ENCODE measurements around the gene ZNF710. TPM values are rescaled to one million over a fixed set of nuclear protein-coding genes. Genes with fewer than 3 reads are reported as not detected.

ZNF710 gene
- total and polyA plus RNA-seq, 11 donors = 2.9 to 22.4 (median 5.9) TPM

DNA sequence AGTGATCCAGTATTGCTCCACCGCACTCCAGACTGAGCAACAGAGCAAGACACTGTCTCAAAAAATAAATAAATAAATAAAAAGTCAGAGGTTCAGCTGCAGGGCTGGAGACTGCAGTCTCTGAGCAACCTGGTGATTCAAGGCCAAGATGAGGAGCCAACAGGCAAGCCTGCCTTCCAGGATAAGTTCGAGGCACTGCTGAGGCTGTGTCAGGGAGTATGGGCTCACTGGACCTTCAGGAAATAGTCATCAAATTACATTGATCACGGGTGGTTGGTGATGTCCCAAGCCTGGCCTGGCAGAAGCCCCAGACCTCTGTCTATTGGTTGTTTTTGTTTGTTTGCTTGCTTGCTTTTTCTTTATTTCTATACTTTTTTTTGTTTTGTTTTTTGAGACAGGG is 59.7 kb downstream of the ZNF710 start:
- no peaks in the 10 kb centered on the region for H3K27me3 ChIP-seq
- ATAC-seq = no peak
- DNase-seq = no peak
- TF ChIP-seq CTCF (IDR thresholded peaks at IDR 0.05) = no peak
- no peak for TF ChIP-seq POLR2A (IDR thresholded peaks at IDR 0.05)
- H3K36me3 ChIP-seq = no peaks in the 10 kb centered on the region
- H3K4me1 ChIP-seq = peaks cover 3 to 82% (median 55%) of the 10 kb centered on the region in 12 donors
- H3K9me3 ChIP-seq = no peaks in the 10 kb centered on the region
- no peak overlapping the region for H3K4me3 ChIP-seq
- intact Hi-C loops (cut with DNase I) = loop anchor here in 2 of 10 donors (5.0 to 10.0 kb wide), 2 partner anchors 56 to 298 kb away; partner anchors contain the start of gene ZNF710 (in 1 of the 2)
- 74 to 80% (median 77%) methylated on average over 3 of the region's 3 CpGs for WGBS, 4 donors
- peak overlapping the region in 4 of 12 donors; percentile 35 to 90 (median 78) for H3K27ac ChIP-seq

DNA sequence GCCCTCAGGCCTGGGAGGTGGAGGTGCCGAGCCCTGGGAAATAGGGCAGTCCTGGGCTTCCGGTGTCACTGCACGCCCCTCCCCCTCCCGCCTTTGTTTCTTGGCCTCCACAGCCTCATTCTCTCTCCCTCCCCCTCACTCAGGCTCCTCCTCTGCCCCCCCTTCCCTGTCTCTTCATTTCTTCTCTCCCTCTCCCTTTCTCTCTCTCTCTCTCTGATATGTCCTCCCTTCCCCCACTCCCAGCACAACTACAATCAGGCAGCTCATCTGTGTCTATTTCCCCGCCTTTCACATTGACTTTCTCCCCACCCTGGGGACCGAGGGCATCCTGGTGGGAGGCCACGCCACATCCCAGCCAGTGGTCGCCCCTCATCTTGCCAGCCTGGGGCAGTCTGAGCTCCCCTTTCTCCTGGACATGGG is 60.9 kb downstream of the ZNF710 start:
- WGBS, 4 donors = 56 to 65% (median 59%) methylated on average over 8 of the region's 8 CpGs
- H3K4me1 ChIP-seq = peaks cover 3 to 85% (median 56%) of the 10 kb centered on the region in 12 donors
- H3K9me3 ChIP-seq = no peaks in the 10 kb centered on the region
- peaks cover 0 to 3% (median 0%) of the 10 kb centered on the region in 9 donors for H3K36me3 ChIP-seq
- peak overlapping the region in 7 of 12 donors; percentile 10 to 90 (median 85) for H3K27ac ChIP-seq
- DNase-seq = peak in 4 of 5 donors; percentile 61 to 74 (median 69)
- intact Hi-C loops (cut with DNase I) = loop anchor here in 2 of 10 donors (5.0 to 10.0 kb wide), 2 partner anchors 57 to 300 kb away; partner anchors contain the start of gene ZNF710 (in 1 of the 2)
- ATAC-seq = peak in 2 of 4 donors; percentile 6 to 16
- TF ChIP-seq POLR2A (IDR thresholded peaks at IDR 0.05) (no peak), CTCF (IDR thresholded peaks at IDR 0.05) (no peak)
- H3K4me3 ChIP-seq = no peak overlapping the region
- H3K27me3 ChIP-seq = no peaks in the 10 kb centered on the region

DNA sequence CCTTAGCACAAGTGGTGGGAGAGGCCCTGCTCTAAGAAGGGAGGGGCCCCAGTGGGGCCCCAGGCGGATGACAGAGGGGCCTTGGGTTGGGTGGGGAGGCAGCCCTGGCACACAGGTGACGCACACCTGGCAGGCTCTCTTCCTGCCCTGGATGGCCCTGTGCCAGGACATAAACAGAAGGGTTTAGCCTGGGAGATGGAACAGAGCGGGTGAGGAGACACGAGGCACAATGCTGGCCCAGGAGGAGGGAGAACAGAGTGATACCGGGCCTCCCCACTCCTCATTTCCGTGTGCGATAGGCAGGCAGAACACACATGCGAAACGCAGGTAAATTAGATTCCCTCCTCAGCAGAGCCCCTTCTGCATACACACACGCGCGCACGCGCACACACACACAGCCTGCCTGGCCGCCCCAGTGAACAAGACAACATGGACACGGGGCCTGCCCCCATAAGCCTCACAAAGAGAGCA is 61.4 kb downstream of the ZNF710 start:
- TF ChIP-seq CTCF (IDR thresholded peaks at IDR 0.05) = no peak
- no peak for TF ChIP-seq POLR2A (IDR thresholded peaks at IDR 0.05)
- 81 to 87% (median 83%) methylated on average over 16 of the region's 16 CpGs for WGBS, 4 donors
- no peak for ATAC-seq
- peaks cover 0 to 7% (median 2%) of the 10 kb centered on the region in 9 donors for H3K36me3 ChIP-seq
- H3K9me3 ChIP-seq = no peaks in the 10 kb centered on the region
- no peak for DNase-seq
- intact Hi-C loops (cut with DNase I) = loop anchor here in 2 of 10 donors (5.0 to 10.0 kb wide), 2 partner anchors 58 to 300 kb away; partner anchors contain the start of gene ZNF710 (in 1 of the 2)
- no peak overlapping the region for H3K4me3 ChIP-seq
- no peaks in the 10 kb centered on the region for H3K27me3 ChIP-seq
- peak overlapping the region in 8 of 12 donors; percentile 51 to 90 (median 82) for H3K27ac ChIP-seq
- peaks cover 3 to 85% (median 56%) of the 10 kb centered on the region in 12 donors for H3K4me1 ChIP-seq

DNA sequence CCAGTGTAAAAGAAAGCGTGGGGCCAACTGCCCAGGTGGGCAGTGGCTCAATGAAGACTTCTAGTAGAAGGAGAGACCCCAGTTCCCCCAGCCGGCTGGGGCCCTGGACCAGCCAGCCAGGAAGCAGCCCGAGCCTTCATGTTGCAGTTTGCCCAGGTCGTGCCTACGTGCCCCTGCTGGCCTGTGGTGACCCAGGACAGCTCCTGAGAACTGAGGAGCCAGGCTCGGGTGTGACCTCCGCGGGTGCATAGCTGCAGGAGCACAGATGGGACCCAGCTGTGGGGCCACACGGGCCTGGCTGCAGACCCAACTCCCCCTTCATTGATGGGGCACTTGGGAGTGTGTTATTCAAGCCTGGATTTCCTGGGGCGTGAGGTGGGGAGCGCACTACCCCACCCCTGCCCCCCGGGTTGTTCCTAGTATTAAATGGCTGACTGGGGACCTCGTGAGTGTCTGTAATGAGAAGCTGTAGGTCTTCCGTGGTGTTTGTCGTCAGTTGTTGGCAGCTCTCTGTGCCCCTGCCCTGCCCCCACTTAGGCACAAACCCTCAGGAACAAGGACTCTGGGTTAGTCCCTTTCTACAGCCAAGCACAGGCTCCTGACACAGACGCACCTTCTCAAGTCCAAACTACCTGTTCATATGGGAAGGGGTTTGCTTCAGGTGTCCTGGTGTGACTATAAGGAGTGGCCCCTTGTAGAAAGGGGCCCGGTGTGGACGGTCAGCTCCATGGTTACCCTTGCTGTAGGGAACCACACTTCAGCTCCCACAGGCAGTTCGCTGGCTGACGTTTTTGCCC is 62.0 kb downstream of the ZNF710 start:
- no peaks in the 10 kb centered on the region for H3K27me3 ChIP-seq
- 68 to 75% (median 71%) methylated on average over 11 to 20 of the region's 20 CpGs for WGBS, 4 donors
- no peak overlapping the region for H3K4me3 ChIP-seq
- peak in 1 of 5 donors; percentile 63 for DNase-seq
- H3K4me1 ChIP-seq = peaks cover 3 to 80% (median 56%) of the 10 kb centered on the region in 12 donors
- peaks cover 0 to 14% (median 7%) of the 10 kb centered on the region in 9 donors for H3K36me3 ChIP-seq
- H3K9me3 ChIP-seq = no peaks in the 10 kb centered on the region
- H3K27ac ChIP-seq = peak overlapping the region in 11 of 12 donors; percentile 51 to 90 (median 83)
- TF ChIP-seq POLR2A (IDR thresholded peaks at IDR 0.05) (no peak), CTCF (IDR thresholded peaks at IDR 0.05) (no peak)
- intact Hi-C loops (cut with DNase I) = loop anchor here in 2 of 10 donors (5.0 to 10.0 kb wide), 2 partner anchors 58 to 301 kb away; partner anchors contain the start of gene ZNF710 (in 1 of the 2)
- ATAC-seq = no peak
